CD4-positive, alpha-beta memory T cell (primary cell): ENCODE results near the gene RPS6KA5. TPM values are rescaled to one million over a fixed set of nuclear protein-coding genes. Genes with fewer than 3 reads are reported as not detected.
"Not testable (repeated sequence)": the region's sequence is repeated elsewhere in the genome, so short reads cannot be mapped to it uniquely, and the experiment has no call there.

Experiments used
- CTCF ChIA-PET: fragments of 350-600 bp; sonication (Branson Sonifier 250); formaldehyde crosslinking; loops from one replicate; lab custom pipeline; 2021; ENCODE audit warnings: inconsistent platforms; ENCODE audit not compliant: partially characterized antibody; lab: Charles Lee
- POLR2A ChIA-PET: fragments of 350-600 bp; sonication (Branson Sonifier 250); formaldehyde crosslinking; loops from one replicate; lab custom pipeline; 2021; ENCODE audit not compliant: partially characterized antibody; lab: Charles Lee
- DNase-seq, 5 donors: peaks; one replicate each; pipeline versions ENCODE4 v3.0.0 to v3.0.0-alpha.2; 2020 to 2022; ENCODE audit warnings: mixed read lengths in 1 of 5
- H3K27ac ChIP-seq: one replicate; pipeline ENCODE4 v1.7.0; 2013; ENCODE audit warnings: low read depth, low read length
- H3K27me3 ChIP-seq: 2 replicates; pipeline ENCODE4 v1.7.0; 2013; ENCODE audit warnings: mild to moderate bottlenecking, low read length, moderate library complexity; ENCODE audit not compliant: insufficient read depth
- H3K36me3 ChIP-seq: 2 replicates; pipeline ENCODE4 v1.7.0; 2013; ENCODE audit warnings: mild to moderate bottlenecking, low read length, moderate library complexity; ENCODE audit not compliant: insufficient read depth
- H3K4me1 ChIP-seq: 2 replicates; pipeline ENCODE4 v1.7.0; 2013; ENCODE audit warnings: mild to moderate bottlenecking, low read length, moderate library complexity; ENCODE audit not compliant: insufficient read depth
- H3K4me3 ChIP-seq, 2 donors: one replicate each; pipeline ENCODE4 v1.7.0; 2013; ENCODE audit warnings: low read length in 2 of 2, mild to moderate bottlenecking in 1 of 2
- H3K9me3 ChIP-seq, 2 donors: one replicate each; pipeline ENCODE4 v1.7.0; 2013; ENCODE audit warnings: low read length in 2 of 2, control low read depth in 1 of 2; ENCODE audit not compliant: control insufficient read depth in 1 of 2
- H3K27ac Mint-ChIP-seq, 7 donors: one replicate each; pipeline ENCODE4 v1.8.0; 2020 to 2021; ENCODE audit warnings: mixed read lengths in 7 of 7, mild to moderate bottlenecking in 6 of 7, inconsistent platforms in 3 of 7, moderate library complexity in 3 of 7
- H3K27me3 Mint-ChIP-seq, 2 donors: one replicate each; pipeline ENCODE4 v1.8.0; 2020 to 2021; ENCODE audit warnings: mixed read lengths in 2 of 2
- H3K36me3 Mint-ChIP-seq, 2 donors: one replicate each; pipeline ENCODE4 v1.8.0; 2020 to 2021; ENCODE audit warnings: mixed read lengths in 2 of 2, inconsistent platforms in 1 of 2, mild to moderate bottlenecking in 1 of 2
- H3K4me1 Mint-ChIP-seq, 4 donors: one replicate each; pipeline ENCODE4 v1.8.0; 2020 to 2021; ENCODE audit warnings: mixed read lengths in 4 of 4, mild to moderate bottlenecking in 1 of 4
- H3K4me3 Mint-ChIP-seq, 8 donors: one replicate each; pipeline ENCODE4 v1.8.0; 2020 to 2021; ENCODE audit warnings: mixed read lengths in 8 of 8, mild to moderate bottlenecking in 7 of 8, moderate library complexity in 6 of 8, inconsistent platforms in 3 of 8
- H3K9me3 Mint-ChIP-seq, 8 donors: one replicate each; pipeline ENCODE4 v1.8.0; 2020 to 2021; ENCODE audit warnings: mixed read lengths in 8 of 8, mild to moderate bottlenecking in 5 of 8, inconsistent platforms in 3 of 8, moderate library complexity in 1 of 8
- intact Hi-C: fragments of 100-400 bp; cut with micrococcal nuclease; formaldehyde crosslinking; loops from one replicate; pipeline ENCODE4 v1.15.1; 2023
- polyA plus RNA-seq, 2 donors: library from polyadenylated mRNA; unstranded; fragments of 300-500 nt; fragmentation: Illumina TruSeq; gene quantifications; one replicate each; pipeline ENCODE4 v1.2.3, GENCODE V29; 2021
- total RNA-seq, 2 experiments: library from RNA; stranded (reverse); gene quantifications; one replicate each; pipeline ENCODE4 v1.2.3, GENCODE V29; 2021

The RPS6KA5 gene
- total and polyA plus RNA-seq, 4 experiments from 2014 or later = 28.8 to 44.7 (median 36.3) TPM

DNA sequence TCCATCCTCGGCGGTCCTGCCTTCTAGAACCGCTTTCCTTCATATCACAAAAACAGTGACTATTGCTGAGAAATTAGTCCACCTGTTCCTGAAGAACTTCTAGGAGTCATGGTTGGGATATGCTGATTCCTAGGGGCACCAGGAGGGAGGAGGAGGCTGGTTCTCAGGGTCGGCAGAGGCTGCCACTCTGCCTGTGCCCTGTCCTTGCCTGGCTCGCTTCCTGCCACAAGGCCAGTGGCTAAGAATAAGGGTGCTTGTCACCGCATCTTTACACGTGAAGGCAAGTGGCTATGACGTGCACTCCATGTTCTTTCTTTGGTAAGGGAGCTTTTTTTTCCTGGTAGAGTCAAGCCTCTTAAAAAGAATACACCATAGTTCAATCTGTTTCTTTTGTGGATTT lies 34.7 kb upstream of the RPS6KA5 start:
- Histone ChIP-seq H3K4me3 (no peak overlapping the region), H3K9me3 (no peaks in the 10 kb centered on the region), H3K4me1 (no peaks in the 10 kb centered on the region), H3K27me3 (peaks cover 1% of the 10 kb centered on the region), H3K36me3 (no peaks in the 10 kb centered on the region), H3K27ac (no peak overlapping the region)
- no peak overlapping the region for H3K27ac Mint-ChIP-seq
- no peaks in the 10 kb centered on the region for H3K27me3 Mint-ChIP-seq
- H3K36me3 Mint-ChIP-seq = no peaks in the 10 kb centered on the region
- no peak for DNase-seq
- POLR2A ChIA-PET = interaction anchor here (0.6 to 7.1 kb wide), 2 partner anchors 20 to 336 kb away, joined by 4 to 37 read pairs; partner anchors contain the start of gene DGLUCY
- CTCF ChIA-PET = no interaction called here
- H3K4me1 Mint-ChIP-seq = peaks cover 0 to 3% (median 2%) of the 10 kb centered on the region in 4 donors
- H3K4me3 Mint-ChIP-seq = no peak overlapping the region
- no peaks in the 10 kb centered on the region for H3K9me3 Mint-ChIP-seq
- intact Hi-C loops = no loop called here

DNA sequence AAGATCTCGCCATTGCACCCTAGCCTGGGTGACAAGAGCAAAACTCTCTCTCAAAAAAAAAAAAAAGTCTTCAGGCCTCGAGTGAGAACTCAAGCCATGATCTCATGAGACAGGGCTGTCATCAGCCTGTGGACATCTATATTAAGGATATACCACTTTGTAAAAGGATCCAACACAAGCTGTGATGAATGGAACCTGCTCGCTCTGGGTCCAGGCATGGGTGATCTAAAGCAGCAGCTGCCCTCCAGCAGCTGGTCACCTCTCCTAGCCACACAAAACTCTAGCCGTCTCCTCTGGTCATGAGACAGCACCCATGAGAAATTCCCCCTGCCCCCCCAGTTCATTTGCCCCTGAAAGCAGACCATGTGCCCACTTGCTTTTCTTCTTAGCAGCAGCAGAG lies 34.3 kb upstream of the RPS6KA5 start:
- DNase-seq = no peak
- no peak overlapping the region for H3K4me3 Mint-ChIP-seq
- no peaks in the 10 kb centered on the region for H3K36me3 Mint-ChIP-seq
- intact Hi-C loops = no loop called here
- H3K27ac Mint-ChIP-seq = no peak overlapping the region
- POLR2A ChIA-PET = interaction anchor here (0.6 to 7.1 kb wide), 2 partner anchors 20 to 336 kb away, joined by 4 to 37 read pairs; partner anchors contain the start of gene DGLUCY
- no peaks in the 10 kb centered on the region for H3K27me3 Mint-ChIP-seq
- no peaks in the 10 kb centered on the region for H3K4me1 ChIP-seq
- no peaks in the 10 kb centered on the region for H3K9me3 Mint-ChIP-seq
- no peak overlapping the region for H3K4me3 ChIP-seq
- H3K9me3 ChIP-seq = no peaks in the 10 kb centered on the region
- CTCF ChIA-PET = no interaction called here
- H3K27ac ChIP-seq = no peak overlapping the region
- H3K36me3 ChIP-seq = no peaks in the 10 kb centered on the region
- no peaks in the 10 kb centered on the region for H3K4me1 Mint-ChIP-seq
- H3K27me3 ChIP-seq = no peaks in the 10 kb centered on the region

DNA sequence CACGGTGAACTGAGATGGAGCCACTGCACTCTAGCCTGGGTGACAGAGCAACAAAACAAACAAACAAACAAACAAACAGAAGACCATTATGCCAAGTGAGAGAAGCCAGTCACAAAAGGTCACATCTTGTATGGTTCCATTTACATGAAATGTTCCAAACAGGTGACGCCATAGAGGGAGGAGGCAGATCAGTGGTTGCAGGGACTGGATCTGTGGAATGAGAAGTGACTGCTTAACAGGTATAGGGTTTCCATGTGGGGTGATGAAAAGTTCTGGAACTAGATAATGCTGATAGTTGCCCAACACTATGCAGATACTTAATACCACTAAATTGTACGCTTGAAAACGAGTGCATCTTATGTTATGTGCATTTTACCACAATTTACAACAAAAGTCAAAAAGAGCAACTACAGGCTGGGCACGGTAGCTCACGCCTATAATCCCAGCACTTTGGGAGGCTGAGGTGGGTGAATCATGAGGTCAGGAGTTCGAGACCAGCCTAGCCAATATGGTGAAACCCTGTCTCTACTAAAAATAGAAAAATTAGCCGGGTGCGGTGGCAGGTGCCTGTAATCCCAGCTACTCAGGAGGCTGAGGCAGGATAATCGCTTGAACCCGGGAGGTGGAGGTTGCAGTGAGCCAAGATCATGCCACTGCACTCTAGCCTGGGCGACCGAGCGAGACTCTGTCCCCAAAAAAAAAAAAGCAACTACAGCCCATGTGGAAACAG lies 33.5 kb upstream of the RPS6KA5 start:
- H3K36me3 Mint-ChIP-seq, intact Hi-C loops, DNase-seq, H3K9me3 ChIP-seq, H3K27me3 ChIP-seq, H3K27me3 Mint-ChIP-seq, H3K4me3 ChIP-seq, H3K4me1 ChIP-seq, H3K36me3 ChIP-seq, H3K27ac Mint-ChIP-seq, H3K27ac ChIP-seq, H3K4me3 Mint-ChIP-seq, H3K4me1 Mint-ChIP-seq, H3K9me3 Mint-ChIP-seq, CTCF ChIA-PET: not testable (repeated sequence)
- POLR2A ChIA-PET = interaction anchor here (7.1 kb wide), 1 partner anchor 21 kb away, joined by 37 read pairs; the partner anchor contains the start of gene DGLUCY

DNA sequence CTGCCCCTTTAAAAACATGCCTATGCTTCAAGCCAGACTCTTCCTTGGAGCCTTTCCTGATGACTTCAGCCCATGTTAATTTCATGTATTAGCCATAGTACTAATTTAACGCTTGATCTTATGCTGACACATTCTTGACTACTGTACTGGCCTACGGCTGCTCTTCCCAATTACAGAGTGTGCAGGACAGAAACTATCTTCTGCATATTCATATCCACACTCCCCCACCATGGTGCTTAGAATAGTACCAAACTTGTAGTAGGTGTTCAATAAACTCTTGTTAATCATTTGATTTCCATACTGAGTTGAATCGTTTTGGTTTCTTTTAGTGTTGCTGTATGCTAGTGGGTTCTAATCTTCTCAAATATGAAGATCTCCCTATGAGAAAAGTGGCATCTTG lies 31.6 kb upstream of the RPS6KA5 start:
- H3K27ac Mint-ChIP-seq = no peak overlapping the region

DNA sequence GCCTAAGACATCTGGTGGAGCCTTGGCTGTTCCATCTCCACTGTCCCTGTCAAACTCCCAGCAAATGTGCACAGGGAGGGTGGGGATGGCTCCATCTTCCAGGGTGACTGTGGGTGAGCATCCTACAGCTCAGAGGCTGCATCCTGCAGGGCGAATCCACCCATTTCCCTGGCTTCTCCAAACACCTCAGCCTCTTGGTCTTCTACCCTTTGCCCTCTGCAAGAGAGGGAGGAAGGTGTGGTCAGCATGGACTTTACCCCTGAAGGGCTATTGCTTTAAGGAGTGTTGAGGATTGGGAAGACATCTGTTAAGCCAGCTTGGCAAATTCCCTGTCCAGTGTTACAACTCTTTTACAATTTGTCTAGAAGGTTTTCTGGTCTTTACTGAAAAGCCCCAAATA lies 30.3 kb upstream of the RPS6KA5 start:
- Mint-ChIP-seq H3K27me3 (no peaks in the 10 kb centered on the region), H3K4me1 (peaks cover 2 to 11% (median 6%) of the 10 kb centered on the region in 4 donors), H3K9me3 (no peaks in the 10 kb centered on the region), H3K27ac (no peak overlapping the region), H3K36me3 (no peaks in the 10 kb centered on the region), H3K4me3 (no peak overlapping the region)
- DNase-seq = no peak
- no peaks in the 10 kb centered on the region for H3K9me3 ChIP-seq
- H3K4me1 ChIP-seq = no peaks in the 10 kb centered on the region
- no peaks in the 10 kb centered on the region for H3K36me3 ChIP-seq
- intact Hi-C loops = no loop called here
- no peak overlapping the region for H3K27ac ChIP-seq
- ChIA-PET POLR2A (interaction anchor here (1.4 kb wide), 1 partner anchor 23 kb away, joined by 10 read pairs; the partner anchor contains the start of gene DGLUCY), CTCF (no interaction called here)
- no peak overlapping the region for H3K4me3 ChIP-seq
- H3K27me3 ChIP-seq = no peaks in the 10 kb centered on the region

More for the DNA sequence above, 31.6 kb upstream of the RPS6KA5 start:
- no peaks in the 10 kb centered on the region for H3K36me3 ChIP-seq
- DNase-seq = no peak
- POLR2A ChIA-PET = interaction anchor here (0.6 to 1.0 kb wide), 2 partner anchors 16 to 42 kb away, joined by 3 read pairs; no protein-coding TSS in a partner anchor
- Mint-ChIP-seq H3K27me3 (no peaks in the 10 kb centered on the region), H3K36me3 (no peaks in the 10 kb centered on the region), H3K4me3 (no peak overlapping the region), H3K4me1 (peaks cover 2 to 9% (median 4%) of the 10 kb centered on the region in 4 donors), H3K9me3 (no peaks in the 10 kb centered on the region)
- no peaks in the 10 kb centered on the region for H3K27me3 ChIP-seq
- no peaks in the 10 kb centered on the region for H3K4me1 ChIP-seq
- H3K9me3 ChIP-seq = no peaks in the 10 kb centered on the region
- no peak overlapping the region for H3K4me3 ChIP-seq
- CTCF ChIA-PET = no interaction called here
- intact Hi-C loops = no loop called here
- no peak overlapping the region for H3K27ac ChIP-seq

DNA sequence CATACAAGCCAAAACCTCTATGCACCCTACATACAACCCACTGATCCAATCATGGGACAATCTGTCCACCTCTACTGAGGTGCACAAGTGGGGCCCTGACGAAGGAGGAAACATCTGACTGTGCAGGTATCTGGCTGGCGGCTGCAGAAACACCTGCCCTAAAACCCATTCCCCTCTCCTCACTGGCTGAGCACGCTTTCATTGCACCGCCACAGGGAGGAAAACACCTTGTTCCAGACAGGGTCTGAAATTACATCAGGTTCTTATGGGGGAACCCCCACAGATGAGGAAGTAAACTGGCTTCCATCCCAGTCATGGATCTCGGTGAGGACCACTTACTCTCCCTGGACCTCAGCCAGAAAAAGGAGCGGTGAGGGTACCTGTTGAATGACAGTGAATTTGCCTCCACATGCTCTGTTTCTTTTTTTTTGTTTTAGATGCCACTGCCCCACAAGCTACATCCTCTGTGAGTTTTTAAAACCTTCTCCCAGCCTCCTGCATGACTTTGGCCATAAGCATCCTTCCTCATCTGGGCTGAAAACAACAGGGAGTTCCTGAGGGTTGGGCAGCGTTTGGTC lies 29.6 kb upstream of the RPS6KA5 start:
- H3K36me3 ChIP-seq = no peaks in the 10 kb centered on the region
- DNase-seq = no peak
- Mint-ChIP-seq H3K36me3 (no peaks in the 10 kb centered on the region), H3K9me3 (no peaks in the 10 kb centered on the region), H3K27ac (peak overlapping the region in 2 of 7 donors; percentile 29 to 42), H3K27me3 (no peaks in the 10 kb centered on the region), H3K4me3 (no peak overlapping the region), H3K4me1 (peaks cover 2 to 11% (median 6%) of the 10 kb centered on the region in 4 donors)
- no peaks in the 10 kb centered on the region for H3K9me3 ChIP-seq
- ChIA-PET CTCF (interaction anchor here (1.3 kb wide), 1 partner anchor 83 kb away, joined by 4 read pairs; no protein-coding TSS in a partner anchor), POLR2A (interaction anchor here (1.4 kb wide), 1 partner anchor 24 kb away, joined by 10 read pairs; the partner anchor contains the start of gene DGLUCY)
- H3K4me1 ChIP-seq = no peaks in the 10 kb centered on the region
- no peak overlapping the region for H3K4me3 ChIP-seq
- intact Hi-C loops = no loop called here
- no peaks in the 10 kb centered on the region for H3K27me3 ChIP-seq
- no peak overlapping the region for H3K27ac ChIP-seq

DNA sequence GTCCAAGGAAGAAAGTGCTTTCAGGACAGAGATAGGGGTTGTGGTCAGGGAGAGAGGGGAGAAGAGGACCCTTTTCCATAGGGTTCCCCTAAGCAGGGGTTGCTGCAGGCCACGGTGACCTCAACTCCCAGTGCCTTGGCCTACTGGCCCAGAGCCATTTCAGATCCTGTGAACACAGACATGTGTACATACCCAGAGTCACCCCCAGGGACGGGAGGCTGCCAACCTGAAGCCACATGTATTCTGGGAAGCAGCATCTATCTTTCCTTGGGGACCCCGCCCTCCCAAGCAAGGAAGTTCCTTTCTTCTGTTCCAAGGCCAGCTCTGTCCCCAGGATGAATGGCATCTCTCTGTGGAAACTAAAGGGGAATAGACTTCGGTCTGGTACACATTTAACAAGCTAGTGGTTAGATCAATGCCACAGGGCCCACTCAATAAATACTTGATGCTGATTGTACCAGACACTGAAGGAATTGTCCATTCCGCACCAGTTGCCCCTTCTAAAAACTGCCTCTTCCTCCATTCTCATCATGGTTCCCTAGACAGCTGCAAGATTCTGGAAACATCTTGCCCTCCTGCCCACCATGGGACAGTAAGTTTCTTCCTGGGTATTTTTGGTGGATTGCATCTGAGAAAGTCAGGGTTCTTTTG lies 28.3 kb upstream of the RPS6KA5 start:
- H3K27me3 Mint-ChIP-seq = no peaks in the 10 kb centered on the region
- H3K36me3 ChIP-seq = no peaks in the 10 kb centered on the region
- H3K9me3 ChIP-seq = no peaks in the 10 kb centered on the region
- no peaks in the 10 kb centered on the region for H3K9me3 Mint-ChIP-seq
- H3K36me3 Mint-ChIP-seq = no peaks in the 10 kb centered on the region
- no peak for DNase-seq
- ChIA-PET POLR2A (interaction anchor here (0.8 to 2.0 kb wide), 4 partner anchors 9 to 28 kb away, joined by 3 to 6 read pairs (median 4); partner anchors contain the start of gene RPS6KA5), CTCF (interaction anchor here (0.9 to 1.3 kb wide), 3 partner anchors 25 to 186 kb away, joined by 3 to 4 read pairs (median 3); partner anchors contain the start of gene DGLUCY)
- H3K4me1 ChIP-seq = no peaks in the 10 kb centered on the region
- H3K4me1 Mint-ChIP-seq = peaks cover 2 to 11% (median 6%) of the 10 kb centered on the region in 4 donors
- H3K4me3 ChIP-seq = no peak overlapping the region
- H3K27ac Mint-ChIP-seq = no peak overlapping the region
- no peak overlapping the region for H3K4me3 Mint-ChIP-seq
- intact Hi-C loops = no loop called here
- H3K27me3 ChIP-seq = no peaks in the 10 kb centered on the region
- no peak overlapping the region for H3K27ac ChIP-seq
